HG02870 (cell line): ENCODE data around the gene CRYGA.
"Not testable (repeated sequence)": the region's sequence is repeated elsewhere in the genome, so short reads cannot be mapped to it uniquely, and the experiment has no call there.

ENCODE experiments used
- ATAC-seq: cut with Tn5 transposase; IDR thresholded peaks from one replicate; pipeline ENCODE4 v1.9.1; 2021; ENCODE audit warnings: mild to moderate bottlenecking, moderate library complexity; ENCODE audit not compliant: unreplicated experiment

Gene CRYGA

GRCh38 chr2:208127090-208127489, 36.3 kb downstream of the CRYGA start:
- ATAC-seq = no peak

GRCh38 chr2:208125251-208125650, 38.1 kb downstream of the CRYGA start:
- ATAC-seq = no peak

GRCh38 chr2:208124013-208124715, 39.2 kb downstream of the CRYGA start, which contains the start of gene CRYGD:
Gene CRYGD, minus strand, starts transcription at chr2:208124524. Its CDS starts 51 bp downstream, at chr2:208124473.
- not testable (repeated sequence) for ATAC-seq

GRCh38 chr2:208122248-208122647, 41.1 kb downstream of the CRYGA start:
- ATAC-seq = no peak

- no peak for ATAC-seq
These were observed 44.5 kb downstream of the CRYGA start for GRCh38 chr2:208118918-208119317.

GRCh38 chr2:208117390-208117789, 46.0 kb downstream of the CRYGA start:
- ATAC-seq = not testable (repeated sequence)

- ATAC-seq = no peak
These were observed 50.4 kb downstream of the CRYGA start for GRCh38 chr2:208112969-208113368.

- ATAC-seq = not testable (repeated sequence)
These were observed 51.1 kb downstream of the CRYGA start for GRCh38 chr2:208112273-208112745.
